NCI-H526 (cell line): Measurements from ENCODE around the gene MAB21L4.

Source experiments
- DNase-seq, 2 experiments: peaks; one replicate each; lab custom pipeline; 2025; lab: John Stamatoyannopoulos, UW

MAB21L4 gene

DNA sequence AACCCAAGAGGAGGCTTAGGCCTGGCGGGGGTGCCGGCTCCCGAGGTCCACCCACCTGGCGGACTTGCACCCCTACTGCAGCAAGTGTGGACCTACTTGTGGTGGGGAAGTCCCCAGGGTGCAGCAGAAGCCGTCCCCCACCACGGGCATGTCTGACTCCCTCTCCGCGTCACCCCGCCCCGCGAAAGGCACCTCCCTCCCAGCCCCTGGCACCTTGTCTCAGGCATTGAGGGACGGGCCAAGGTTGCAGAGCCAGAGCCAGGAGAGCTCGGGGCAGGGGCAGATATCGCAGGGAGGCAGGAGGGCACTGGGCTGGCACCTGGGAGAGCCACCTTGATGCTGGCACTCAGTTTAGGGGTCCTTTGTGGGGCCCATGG, 29.2 kb upstream of the MAB21L4 start:
- DNase-seq: peak in 1 of 2 experiments; percentile 22

DNA sequence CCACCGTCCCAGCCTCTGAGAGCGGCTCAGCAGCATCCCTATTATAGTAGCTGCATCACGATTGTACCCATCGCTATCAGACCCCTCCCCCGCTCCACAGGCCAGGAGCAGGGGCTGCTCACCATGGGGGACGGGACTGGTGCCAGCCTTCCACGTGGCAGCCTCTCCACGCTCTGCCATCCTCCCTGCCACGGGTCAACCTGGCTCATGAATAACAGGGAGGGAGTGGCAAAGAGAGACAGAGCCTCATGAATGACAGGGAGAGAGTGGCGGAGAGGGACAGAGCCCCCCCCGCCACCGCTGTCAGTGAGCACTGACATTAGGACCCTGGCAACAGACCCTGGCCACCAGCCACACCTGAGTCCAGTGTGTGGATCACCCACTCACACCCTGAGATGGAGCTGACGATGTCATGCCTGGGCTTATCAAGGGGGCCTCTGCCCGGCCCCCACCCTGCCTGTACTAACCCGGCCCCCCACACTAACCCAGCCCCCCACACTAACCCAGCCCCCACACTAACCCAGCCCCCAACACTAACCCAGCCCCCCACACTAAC, 27.1 kb upstream of the MAB21L4 start:
- no peak for DNase-seq

DNA sequence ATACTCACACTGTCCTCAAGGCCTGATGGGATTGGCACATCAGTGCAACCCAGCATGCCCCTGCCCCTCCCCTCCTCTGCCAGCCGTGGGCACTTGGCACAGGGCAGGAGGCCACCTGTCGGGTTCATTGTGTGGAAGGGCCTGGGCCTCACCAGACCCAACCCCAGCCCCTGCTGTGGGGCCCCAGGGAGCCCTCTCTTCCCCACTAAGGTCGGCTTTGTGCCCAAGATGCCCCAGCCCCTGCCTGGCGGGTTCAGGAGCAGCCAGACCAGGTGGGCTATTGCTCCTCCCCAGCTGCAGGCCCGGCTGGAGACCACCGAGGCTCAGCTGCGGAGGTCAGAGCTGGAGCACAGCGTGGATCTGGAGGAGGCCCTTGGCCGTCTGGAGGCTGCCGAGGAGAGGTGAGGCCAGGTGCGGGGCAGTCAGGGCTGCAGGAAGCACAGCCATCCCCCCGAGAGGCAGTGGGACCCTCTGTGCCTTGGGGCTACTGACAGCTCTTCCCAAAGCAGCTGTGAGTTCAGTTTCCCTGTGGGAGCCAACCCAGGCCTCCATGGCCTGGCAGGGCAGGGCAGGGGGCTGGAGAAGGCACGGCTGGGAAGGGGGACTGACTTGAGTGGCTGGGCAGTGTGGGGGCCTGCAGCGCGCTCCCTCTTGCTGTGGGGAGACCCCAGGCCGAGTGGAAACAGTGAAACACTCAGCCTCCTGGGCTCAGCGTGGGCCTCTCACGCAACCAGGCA, 26.5 kb upstream of the MAB21L4 start:
- no peak for DNase-seq

DNA sequence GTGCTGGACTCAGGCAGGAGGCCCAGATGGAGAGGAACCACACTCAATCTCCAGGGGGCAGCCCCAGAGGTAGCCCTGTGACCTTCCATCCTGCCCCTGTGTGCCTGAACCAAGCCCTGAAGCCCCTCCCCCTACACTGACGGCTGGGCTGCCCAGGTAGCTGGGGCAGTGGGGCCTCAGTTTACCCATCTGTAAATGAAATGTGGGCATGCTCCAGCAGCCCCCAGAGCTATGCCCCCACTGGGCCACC, 26.0 kb upstream of the MAB21L4 start:
- DNase-seq: no peak

DNA sequence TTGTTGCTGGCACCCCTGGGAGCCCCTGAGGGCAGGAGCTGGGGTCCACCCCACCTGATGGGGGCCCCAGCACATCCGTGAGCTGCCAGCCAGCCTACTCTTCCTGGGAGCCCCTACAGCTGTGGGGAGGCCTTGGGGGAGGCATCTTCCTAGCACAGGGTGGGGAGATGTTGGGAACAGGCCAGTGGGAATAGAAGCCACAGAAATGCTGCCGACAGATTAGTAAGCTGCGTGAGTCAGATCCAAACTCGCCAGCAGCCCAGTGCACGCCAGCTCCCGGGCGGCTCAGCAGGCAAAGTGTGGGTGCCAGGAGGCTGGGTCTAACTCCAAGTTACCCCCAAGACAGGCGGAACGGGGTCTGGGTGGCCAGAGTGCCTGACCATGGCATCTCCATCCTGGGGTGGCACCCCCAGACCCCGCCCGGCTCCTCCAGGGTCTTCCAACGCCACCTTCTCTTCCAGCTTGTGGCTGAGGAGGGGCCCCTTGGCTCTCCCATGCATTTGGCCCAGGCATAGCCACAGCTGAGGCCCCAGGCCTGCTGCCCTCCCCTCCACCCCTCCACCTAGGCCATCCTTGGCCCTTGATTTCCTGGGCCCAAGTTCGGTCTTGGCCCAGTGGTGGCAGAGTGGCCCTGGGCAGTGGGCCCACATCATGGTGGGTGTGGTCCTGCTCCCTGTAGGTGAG, 25.5 kb upstream of the MAB21L4 start:
- DNase-seq: no peak

DNA sequence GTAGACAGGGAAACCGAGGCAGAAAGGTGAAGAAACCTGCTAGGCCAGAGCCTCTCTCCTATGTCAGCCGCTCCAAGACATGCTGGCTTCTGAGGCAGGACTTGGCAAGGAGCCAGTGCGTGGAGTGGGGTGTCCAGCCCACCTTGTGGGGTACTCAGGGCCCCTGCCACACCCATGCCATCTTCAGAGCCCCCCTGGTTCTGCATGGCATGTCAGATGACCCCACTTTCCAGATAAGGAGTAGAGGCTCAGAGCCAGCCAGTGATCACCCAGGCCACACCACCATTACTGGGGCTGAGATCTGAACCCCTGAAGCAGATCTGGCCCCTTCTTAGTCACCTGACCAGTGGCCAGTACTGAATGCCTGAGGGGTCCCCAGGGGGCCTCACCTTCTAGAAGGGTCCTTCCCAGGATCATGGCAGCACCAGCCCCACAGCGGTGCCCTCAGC, 24.9 kb upstream of the MAB21L4 start:
- DNase-seq: no peak

DNA sequence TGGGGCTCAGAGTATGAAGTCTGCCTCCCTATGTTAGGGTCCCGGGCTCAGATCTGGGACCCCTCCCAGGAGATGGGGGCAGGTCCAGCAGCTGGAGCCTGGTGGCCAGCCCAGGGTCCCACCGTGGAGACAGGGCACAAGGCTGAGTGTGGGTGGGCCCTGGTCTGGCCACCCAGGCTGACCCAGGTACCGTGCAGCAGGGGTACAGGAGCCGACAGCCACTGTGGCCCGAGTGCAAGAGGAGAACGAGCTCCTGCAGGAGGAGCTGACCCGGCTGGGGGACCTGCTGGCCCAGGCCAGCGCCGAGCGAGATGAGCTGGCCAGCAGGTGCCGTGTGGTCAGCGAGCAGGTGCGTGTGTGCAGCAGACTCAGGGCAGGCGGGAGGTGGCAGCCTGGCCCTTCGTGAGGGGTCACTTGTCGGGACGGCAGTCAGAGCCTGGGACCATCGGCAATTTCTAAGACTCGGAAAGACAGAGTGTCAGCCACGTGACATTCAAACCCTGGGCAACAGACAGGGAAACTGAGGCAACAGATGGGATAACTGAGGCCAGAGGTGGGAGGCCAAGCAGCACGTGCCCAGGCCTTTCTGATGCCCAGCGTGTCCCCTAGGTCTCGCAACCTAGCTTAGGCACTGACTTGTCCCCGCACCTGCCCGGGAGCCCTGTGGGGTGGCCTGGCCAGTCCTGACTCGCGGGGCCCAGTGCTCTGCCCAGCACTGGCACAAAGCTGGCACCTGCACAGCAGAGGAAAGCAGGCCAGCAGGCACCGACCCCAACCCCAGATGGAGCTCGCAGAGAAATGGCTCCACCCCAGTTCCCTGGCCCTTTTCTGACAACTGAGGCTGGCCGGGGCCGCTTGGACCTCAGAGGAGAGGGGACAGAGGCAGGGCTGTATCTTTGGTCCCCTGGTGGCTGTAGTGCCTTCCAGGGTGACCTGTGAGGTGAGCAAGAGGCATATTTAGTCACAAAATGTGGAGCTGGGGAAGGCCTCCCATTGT, 24.1 kb upstream of the MAB21L4 start:
- DNase-seq: no peak

DNA sequence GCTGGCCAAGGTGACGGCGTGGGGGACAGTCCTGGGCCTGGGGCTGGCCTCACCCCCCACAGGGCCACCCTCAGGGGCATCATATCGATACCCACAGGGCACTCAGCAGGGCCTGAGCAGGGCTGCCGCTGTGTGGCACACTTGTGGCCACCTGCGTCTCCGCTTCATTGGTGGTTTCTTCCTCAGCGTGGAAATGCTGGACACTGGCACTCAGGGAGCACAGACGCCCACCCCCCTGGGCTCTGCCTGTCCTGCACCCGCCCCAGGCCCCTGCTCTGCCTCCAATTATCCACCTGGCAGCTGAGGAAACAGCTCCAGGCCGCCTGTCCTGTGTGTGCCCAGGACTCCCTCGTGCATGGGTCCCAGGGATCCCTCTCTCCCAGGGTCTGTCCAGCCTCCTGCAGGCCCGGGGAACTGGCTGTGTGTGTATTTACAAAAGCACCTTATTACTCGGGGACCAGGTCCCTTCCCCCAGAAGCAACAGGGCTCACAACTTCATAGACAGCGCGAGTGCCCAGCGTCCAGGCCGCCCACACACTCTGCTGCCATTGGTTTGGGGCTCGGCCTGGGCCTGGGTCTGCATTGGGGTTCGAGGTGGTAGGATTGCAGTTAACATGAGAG, 23.3 kb upstream of the MAB21L4 start:
- no peak for DNase-seq

DNA sequence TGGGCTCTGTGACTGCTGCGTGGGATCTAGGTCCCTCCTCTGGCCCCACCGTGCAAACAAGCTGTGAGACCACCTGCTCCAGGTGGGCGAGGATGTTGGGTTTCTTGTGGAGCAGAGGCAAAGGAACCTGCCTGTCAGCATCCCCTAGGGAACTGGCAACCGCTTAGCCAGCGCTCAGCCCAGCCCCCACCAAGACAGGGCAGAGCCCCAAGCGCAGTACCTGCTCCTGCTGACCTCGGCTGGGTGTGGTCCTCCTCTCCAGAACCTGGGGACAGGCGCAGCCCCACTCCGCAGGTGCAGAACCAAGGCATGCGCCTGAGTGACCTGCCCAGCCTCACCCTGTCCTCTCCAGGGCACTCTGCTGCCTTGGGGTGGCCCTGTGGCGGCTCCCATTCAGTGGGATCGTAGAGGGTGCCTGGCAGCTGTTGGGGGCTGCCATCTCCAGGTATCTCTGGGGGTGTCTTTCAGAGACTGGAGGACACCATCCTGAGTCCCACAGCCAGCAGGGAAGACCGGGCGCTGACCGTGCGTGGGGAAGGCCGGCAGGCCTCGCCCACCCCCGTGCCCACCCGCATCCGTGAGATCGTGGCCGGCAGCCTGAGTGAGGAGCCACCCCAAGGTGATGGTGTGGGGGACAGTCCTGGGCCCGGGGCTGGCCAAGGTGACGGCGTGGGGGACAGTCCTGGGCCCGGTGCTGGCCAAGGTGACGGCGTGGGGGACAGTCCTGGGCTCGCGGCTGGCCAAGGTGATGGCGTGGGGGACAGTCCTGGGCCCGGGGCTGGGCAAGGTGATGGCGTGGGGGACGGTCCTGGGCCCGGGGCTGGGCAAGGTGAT, 22.5 kb upstream of the MAB21L4 start:
- DNase-seq: peak in 1 of 2 experiments; percentile 44

DNA sequence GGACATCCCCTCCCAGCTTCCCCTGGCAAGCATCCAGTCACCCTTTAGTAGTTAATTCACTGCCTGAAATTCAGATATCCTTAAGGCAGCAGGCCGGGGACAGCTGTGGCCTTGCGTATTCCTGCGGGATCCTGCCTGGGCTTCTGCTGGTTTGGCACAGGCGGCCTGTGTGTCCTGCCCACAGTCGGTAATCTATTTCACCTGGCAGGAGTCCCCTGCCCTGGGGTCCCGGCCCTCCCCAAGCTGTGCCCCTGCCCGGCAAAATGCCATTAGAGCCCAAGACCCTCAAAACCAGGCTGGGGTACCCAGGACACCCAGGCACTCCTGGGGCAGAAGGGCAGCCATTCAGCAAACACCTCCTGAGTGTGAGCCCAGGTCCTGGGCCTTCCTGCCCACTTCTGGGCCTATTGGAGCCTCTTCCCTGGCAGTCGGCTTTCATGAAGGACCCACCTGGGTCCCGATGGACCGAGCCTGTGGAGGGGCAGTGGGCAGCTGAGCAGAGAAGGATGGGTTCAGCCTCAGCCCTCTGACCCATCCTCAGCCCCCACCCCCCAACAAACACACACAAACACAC, 21.8 kb upstream of the MAB21L4 start:
- no peak for DNase-seq

DNA sequence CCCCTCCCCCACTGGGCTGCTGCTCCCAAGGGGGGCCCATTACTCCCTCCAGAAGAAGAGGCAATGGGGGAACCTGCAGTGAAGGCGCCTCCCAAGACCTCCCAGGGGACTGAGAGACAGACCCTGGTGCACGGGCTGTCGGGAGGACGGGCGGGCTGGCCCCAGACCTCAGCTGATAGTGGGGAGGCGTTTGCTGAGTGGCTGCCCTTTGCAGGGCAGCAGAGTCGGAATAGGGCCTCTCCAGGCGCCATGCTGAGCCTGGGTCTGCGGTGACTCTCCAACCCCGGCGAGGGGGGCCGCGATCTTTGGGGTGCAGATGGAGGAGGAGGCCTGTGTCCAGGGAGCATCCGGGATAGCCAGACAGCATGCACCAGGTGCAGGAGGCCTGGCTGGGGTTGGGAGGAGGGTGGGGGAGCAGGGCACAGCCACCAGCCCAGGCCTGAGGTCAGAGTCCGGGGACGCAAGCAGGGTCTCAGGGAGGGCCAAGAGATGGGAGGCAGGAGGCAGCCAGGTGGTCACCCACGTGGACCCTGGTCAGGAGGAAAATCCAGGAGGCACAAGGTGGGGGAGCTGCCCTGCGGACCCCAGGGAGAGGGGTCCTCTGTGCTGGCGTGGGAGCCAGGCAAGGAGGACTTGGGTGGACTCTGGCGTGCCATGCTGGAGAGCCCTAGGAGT, 21.2 kb upstream of the MAB21L4 start:
- no peak for DNase-seq

DNA sequence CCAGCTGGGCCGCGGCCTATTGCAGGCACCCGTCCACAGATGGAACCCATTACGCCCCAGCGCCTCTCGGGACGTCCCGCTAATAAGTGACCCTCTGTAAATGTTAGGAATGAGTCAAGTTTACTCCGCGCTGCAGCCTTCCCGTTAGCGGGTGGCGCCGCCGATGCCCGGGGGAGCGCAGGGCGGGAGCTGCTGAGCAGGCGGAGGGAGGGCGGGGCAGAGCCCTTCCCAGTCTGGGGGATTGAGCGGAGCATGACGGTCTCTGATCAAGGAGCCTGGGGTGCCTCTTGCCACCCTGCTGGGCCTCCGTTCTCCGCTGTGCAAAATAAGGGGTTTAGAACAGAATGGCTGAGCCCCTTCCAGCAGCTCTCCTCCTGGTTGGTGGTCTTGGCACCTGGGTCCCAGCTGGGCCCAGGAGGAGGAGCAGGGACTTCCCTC, 20.6 kb upstream of the MAB21L4 start:
- DNase-seq: peak; percentile 35 to 78

DNA sequence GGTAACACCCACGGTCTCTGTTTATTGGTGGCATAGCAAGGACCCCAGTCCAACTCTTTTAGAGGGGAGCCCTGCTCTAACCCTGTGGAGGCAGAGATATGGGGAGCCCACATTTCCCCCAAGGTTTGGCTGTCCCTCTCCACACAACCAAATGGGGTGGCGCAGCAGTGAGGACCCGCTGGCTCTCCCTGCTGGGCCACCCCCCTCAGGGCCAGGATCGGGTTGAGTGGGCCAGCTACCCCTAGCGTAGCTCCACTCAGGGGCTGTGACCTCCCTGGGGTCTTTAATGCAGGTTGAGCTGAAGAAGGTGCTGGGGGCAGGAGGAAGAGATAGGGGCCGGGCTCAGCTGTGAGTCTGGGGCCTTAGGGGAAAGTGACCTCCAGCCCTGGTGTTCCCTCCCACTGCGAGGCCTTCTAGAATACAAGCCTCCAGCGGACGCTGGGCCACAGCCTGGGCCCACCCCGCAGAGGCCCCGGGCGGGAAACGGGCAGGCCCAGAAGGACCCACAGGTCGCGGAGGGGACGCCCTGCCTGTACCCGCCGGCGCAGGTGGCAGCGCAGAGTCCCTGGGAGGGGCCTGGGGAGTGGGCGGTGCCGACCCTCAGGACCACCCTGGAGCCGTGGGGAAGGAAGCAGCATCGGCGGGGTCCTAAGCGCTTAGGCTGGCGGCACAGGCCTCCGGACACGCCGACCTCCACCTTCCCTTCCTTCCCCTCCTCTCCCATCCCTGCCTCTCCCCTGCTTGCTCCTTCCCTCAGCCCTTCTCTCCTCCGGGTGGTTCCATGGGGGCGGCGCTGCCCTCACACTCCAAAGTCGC, 19.8 kb upstream of the MAB21L4 start:
- DNase-seq: peak in 1 of 2 experiments; percentile 29

DNA sequence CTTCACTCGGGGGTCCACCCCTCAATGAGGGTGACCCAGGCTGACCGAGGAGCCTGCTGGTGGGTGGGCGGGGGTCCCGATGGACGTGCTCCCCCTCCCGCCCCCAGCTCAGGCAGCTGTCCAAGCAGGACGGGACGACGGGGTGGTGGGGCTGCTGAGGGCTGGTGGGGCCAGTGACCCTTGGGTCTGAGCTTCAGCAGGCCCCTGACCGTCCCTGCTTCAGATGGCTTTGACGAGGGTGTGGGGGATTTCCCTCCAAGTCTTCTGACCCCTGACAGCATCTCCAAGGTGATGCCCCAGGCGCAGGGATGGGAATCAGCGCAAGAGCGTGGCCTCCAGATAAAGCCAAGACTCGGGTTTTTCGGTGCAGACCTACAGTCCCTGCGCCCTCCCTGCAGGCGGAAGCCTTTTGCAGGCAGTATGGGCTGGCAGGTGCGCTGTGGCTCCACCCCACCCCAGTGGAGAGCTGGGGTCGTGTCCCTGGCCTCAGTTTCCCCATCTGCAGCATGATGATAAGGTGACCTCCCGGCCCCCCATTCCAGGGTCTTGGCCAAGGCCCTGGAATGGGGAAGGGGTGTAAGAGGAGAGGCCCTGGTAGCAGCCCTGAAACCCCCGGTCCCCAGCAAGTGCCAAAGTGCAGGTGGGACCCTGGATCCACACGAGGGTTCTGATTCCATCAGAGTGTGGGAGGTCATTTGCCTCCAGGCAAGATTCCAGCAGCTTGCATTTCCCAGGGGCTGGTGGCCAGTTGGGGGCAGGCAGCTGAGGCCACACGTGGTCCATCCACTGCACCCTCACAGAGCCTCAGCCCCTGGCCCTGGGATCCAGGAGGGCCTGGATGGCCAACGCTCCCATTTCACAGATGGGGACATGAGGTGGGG, 18.9 kb upstream of the MAB21L4 start:
- DNase-seq: no peak

DNA sequence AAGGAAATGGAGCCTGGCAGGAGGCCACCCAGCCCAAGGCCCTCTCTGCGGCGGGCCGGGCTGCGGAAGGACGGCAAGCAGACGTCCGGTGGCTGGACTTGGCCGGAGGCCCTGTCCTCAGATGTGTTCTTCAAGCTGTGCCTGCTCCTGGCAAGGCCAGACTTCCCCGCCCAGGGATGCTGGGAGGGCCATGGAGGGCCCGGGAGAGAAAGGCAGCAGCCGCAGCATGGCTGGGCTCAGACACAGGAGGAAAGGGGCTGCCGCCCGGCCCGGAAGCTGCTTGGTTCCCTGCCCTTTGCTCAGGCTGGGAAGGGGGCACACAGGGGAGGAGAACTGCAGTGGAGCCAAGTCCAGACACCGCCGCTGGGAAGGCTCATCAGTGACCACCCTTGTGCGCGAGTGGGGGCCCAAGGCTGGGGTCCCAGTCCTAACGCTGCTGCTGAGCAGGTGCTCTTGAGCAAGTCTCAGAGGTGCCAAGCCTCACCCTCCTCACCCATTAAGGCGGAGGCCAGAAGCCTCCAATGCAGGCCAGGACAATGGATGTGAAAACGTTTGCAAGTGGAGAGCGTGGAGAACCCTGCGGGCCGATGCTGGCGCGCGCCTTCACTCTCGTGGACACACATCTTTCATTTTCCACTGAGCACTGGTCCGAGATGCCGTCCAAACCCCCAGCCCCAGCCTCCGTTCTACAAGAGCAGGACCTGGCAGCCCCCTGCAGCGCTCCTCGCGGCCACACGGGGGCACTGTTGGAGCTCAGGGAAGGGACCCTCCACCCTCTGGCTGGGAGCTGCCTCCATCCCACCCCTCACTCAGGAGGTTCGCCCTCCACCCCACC, 18.1 kb upstream of the MAB21L4 start:
- DNase-seq: peak; percentile 47 to 83

DNA sequence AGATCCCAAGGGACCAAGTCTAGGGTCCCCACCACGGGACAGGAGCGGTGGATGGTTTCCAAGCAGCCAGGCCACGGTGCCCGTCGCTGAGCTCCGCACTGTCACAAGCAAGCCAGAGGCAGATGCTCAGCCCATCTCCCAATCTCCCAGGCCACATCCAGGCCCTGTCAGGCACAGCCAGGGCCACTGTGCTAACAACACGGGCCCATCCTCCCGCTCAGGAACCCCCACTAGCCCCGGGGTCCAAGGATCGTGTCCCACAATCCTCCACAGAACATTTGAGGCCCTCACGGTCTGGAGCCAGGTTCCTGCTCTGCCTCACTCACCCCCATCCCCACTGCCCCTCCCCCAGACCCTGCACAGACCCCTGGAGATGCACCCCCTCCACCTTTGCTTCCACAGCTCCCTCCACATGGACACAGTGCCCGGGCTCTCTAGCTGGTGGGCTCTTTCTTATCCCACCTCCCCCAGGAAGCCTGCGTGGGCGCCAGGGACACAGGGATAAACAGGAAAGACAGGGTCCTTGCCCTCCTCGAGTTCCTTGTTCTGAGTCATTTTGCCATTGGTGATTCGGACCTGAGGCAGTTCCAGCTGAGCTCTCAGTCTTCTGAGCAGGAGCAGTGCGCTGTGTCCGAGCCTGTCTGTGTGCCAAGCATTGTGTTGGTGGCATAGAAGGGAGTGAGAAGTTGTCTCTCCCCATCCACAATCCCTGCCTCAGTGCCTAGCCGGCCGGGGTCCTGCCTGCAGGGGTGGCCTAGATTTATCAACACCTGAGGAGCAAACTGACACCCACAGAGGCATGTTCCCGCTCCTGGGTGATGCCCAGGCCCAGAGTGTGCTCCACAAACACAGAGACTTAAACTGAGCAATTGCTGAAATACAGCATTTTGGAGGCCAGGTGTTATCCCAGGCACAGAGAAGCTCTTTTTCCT, 17.2 kb upstream of the MAB21L4 start:
- no peak for DNase-seq
